GM21576 (cell line): ENCODE data around the gene KRT31.
"Not testable (repeated sequence)": the region's sequence is repeated elsewhere in the genome, so short reads cannot be mapped to it uniquely, and the experiment has no call there.

Experiments
- ATAC-seq: cut with Tn5 transposase; IDR thresholded peaks from one replicate; pipeline ENCODE4 v1.9.1; 2021; ENCODE audit warnings: mild to moderate bottlenecking, moderate library complexity; ENCODE audit not compliant: unreplicated experiment

Gene KRT31

DNA sequence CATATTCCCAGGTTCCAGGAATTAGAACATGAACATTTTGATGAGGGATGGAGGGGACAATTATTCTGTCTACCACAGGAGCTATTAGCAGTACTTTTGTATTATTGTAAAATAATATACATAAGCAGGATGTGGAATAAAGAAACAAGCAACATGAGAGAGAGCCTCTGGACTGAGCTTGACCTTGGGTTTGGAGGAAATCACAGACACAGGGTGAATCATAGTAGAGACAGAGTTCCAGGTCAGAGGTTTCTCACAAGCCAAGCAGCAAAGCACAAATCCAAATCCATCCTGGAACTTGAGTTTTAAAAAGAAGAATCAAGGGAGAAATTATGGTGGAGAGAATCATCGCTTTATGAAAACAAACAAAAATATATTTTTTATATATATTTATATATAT lies 5.1 kb downstream of the KRT31 start:
- ATAC-seq, result no peak

DNA sequence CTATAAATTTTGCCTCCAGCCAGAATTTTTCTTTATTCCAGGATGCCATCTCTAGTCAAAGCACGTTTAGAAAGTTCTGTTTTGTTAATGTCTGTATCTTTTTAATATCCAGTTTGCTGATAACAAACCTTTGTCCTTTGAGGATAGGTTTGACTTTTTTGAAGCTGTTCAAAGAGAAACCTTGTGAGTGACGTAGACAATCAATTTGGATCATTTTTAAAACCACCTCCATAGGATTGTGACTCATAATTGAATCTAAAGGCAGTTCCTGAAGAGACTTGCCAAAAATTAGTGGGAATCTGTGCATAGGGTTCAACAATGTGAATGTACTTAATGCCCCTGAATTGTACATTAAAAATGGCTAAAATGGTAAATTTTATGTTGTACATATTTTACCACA lies 5.9 kb downstream of the KRT31 start:
- ATAC-seq, result no peak

DNA sequence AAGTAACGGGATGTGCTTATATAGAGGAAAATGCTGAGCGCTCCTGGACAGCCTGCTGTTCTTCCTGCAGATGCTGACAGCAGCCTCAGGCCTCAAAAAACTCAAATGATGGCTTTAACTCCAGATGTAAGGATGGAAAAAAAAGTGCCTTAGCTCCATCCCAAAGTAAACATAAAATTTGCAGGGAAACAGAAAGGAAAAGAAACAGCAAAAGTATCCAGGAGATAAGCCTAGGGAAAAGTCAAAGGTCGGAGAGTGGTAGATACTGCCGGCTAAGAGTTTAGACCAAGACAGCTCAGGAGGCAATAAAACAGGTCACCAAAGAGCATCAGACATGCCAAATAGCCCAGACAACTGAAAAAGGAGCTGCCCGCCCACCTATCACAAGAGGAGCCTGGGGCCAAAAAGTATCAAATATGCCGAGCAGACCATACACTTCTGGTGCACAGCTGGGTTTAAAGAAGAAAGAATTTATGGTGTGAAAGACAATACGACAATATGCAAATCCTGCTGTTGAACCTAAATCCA lies 6.9 kb downstream of the KRT31 start:
- ATAC-seq, result no peak

DNA sequence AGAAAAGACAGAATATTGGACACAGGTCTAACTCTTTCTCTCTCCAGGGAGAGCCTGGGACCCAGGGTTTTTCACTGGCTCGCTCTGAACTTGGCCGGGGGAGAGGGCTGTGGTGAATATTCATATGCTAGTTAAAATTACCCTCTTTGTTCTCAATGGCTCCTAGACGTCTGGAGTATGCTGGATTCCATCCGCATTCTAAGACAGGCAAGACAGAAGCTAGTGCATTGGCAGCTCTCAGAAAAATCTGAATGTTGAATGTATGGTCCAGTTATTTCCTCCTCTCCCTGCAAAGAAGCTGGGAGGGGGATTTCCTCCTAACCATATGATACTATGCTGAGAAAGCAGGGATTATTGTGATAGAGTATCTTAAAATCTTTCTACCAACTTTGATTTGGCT lies 9.7 kb downstream of the KRT31 start:
- no peak for ATAC-seq

DNA sequence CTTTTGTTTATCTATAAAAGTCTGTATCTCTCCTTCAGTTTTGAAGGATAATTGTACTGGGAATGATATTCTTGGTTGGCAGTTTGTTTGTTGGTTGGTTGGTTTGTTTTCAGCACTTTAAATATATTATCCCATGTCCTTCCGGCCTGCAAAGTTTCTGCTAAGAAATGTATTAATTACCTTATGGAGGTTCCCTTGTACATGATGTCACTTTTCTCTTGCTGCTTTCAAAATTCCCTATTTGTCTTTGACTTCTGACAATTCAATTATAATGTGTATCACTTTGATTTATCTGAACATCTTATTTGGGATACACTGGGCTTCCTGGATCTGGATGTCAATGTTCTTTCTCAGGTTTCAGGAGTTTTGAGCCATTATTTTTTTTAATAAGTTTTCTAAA lies 11.2 kb downstream of the KRT31 start:
- no peak for ATAC-seq

DNA sequence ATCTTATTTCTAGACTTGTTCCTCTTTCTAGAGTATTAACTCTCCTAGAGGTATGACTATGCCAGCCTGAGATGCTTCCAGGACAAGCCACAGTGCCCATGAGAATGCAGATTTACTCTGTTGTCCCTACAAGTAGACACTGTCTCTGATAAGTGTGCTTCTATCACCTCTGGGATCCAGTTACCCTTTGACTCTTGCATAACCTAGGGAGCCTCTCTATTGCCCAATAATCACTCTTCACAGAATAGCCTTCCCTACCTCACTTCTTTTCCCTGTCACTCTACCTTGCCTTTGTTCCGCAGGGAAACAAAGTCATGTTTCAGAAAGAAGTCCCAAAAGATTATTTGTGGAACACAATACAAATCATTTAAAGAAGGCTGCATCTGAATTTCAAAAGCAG lies 13.7 kb downstream of the KRT31 start:
- ATAC-seq, result no peak

DNA sequence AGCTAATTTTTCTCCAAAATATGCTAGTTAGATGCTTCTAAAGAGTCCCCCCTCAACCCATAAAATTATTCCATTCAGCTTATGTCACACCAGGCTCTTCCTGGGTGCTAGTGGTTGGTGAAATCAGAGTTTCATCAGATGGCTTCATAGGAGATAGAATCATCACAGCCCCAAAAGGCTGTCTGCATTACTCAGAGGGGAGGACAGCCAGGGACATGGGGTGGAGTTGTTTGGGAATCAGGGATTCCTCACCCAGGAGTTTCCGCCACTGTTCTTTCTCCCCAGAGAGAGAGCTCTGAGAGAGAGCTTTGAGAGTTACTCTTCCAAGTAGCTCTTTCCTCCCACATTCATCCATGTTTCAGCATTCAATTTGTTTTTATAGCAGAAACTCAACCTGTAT lies 15.0 kb downstream of the KRT31 start:
- no peak for ATAC-seq

DNA sequence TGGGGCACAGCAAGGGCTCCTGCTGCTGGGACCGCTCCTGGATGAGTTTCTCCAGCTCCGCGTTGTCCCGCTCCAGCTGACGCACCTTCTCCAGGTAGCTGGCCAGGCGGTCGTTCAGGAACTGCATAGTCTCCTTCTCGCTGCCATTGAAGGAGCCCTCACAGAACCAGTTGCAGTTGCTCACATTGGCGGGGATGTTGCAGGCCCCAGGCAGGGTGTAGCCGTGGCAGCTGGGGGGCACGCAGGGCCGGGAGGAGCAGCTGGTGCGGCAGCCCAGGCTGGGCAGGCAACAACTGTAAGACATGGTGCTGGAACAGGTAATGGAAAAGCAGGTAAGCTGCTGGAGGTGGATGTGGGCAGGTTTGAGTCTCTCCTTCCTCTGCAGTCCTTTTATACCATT lies 15.5 kb downstream of the KRT31 start, which contains the start of gene KRT34:
Gene KRT34 (minus strand): TSS at position 364 of the 400 bp plus-strand sequence. CDS start 60 bp downstream, at position 304.
- ATAC-seq, result not testable (repeated sequence)

DNA sequence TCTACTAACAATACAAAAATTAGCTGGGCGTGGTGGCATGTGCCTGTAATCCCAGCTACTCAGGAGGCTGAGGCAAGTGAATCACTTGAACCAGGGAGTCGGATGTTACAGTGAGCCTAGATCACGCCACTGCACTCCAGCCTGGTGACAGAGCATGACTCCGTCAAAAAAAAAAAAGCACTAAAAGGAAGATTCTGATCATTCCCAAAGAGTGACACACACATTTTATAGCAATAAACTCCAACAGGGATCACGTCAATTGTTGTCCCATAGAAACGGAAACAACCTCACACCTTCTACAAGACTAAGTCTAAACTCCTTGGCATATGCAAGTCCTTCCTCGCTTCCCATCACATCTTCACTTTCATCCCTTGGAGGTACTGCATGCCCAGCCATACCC lies 17.3 kb downstream of the KRT31 start:
- not testable (repeated sequence) for ATAC-seq

DNA sequence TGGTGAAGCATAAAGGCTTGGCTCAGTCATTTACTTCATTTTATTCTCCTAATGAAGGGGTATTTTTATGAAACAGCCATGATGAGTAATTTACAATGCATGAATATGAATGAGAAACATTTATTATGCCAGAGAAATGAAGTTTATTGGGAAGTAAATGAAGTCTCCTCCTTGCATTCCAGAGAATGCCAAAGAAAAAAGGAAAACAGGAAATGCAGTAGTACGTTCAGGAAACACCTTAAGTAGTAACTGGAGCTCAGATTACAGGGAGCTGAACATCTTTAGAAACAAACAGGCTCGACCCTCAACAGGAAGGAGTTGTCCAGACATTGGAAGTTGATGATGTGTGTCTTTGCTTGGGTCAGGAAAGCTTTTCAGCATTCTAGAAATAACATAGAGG lies 19.9 kb downstream of the KRT31 start:
- no peak for ATAC-seq

DNA sequence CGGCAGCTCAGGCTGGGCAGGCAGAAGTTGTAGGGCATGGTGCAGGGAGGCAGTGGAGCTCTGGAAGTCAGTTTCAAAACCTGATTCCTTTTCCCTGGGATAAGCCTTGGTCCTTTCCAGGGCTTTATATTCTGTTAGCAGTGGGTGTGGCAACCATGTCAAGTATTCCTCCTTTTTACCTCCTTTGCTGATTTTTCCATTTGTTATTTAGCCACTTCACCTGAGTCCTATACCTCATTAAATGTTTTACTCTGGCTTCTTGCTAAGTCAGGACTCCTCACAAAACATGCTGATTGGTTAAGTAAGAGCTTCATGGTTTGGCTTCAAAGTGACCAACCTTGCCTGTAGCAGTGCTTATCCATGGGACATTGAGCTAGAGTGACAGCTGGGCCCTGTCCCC lies 27.7 kb downstream of the KRT31 start, which contains the start of gene KRT33B:
Gene KRT33B (minus strand): TSS at position 101 of the 400 bp plus-strand sequence. CDS start 63 bp downstream, at position 38.
- no peak for ATAC-seq

DNA sequence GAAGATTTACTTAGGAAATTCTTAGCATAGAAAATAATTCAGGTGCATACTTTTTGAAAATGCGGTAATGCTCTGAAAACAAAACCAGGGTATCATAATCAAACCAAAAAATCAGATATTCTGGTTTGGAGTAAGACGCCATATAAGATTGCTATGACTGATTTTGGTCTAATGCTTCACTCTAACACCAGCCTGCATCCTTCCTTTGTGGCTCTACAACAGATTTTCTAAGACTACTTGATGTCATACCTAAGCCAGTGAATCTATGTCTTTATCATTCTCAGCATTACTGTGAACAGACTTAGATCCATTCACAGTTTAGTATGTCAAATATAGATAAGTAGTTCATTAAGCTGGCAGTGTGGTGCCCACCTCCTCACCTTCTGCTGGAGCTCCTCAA lies 28.4 kb downstream of the KRT31 start:
- no peak for ATAC-seq

DNA sequence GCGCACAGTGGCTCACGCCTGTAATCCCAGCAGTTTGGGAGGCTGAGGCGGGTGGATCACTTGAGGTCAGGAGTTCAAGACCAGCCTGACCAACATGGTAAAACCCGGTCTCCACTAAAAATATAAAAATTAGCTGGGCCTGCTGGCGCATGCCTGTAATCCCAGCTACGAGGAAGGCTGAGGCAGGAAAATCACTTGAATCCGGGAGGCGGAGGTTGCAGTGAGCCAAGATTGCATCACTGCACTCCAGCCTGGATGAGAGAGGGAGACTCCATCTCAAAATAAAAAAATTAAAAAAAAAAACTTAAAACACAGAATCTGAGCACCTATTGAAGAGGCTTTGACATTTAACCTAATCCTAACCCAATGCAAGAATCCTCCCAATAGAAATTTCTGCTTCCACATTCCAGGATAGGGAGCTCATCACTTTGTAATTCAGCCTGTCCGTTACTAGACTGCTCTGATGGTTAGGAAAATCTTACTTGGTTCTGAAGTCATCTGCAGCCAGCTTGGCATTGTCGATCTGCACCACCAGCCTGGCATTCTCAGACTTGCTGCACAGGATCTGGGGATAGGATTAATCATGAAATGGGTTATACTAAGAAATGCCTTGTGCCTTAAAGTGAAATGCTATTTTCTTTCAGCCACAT lies 29.9 kb downstream of the KRT31 start:
- no peak for ATAC-seq

DNA sequence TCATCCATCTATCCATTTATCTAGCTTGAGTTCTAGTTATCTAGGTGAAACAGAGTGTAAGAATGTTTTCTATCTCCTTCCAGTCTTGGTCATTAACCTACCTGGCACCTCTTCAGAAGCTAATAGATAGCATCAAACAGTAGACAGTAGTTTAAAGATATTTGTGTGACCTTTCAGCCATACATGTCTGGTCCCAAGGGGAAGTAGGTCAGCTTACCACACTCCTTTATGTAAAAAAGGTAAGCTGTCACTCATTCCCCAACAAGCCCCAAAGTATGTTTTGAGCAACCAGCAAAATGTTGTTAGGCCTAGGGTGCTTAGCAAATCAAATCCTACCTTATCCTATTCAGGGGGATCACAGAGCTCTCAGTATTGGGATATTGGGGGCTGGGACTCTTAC lies 31.3 kb downstream of the KRT31 start:
- no peak for ATAC-seq

DNA sequence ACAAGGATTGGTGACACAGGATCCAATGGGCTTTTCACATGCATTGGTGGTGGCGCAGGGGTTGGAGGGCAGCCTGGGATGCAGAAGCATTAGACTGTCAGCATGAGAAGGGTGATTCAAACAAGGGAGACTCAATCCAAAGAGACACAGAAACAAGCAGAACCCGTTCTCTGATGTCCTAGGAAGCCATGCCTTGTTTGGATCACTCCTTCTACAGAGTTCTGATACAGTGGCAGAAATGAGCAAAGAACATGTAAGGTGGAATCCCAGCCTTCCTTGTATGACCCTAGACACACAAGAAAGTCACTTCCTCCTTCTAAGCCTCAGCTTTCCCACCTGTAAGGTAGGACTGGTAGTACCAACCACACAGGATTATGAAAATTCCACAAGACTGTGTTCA lies 33.5 kb downstream of the KRT31 start:
- ATAC-seq, result no peak

DNA sequence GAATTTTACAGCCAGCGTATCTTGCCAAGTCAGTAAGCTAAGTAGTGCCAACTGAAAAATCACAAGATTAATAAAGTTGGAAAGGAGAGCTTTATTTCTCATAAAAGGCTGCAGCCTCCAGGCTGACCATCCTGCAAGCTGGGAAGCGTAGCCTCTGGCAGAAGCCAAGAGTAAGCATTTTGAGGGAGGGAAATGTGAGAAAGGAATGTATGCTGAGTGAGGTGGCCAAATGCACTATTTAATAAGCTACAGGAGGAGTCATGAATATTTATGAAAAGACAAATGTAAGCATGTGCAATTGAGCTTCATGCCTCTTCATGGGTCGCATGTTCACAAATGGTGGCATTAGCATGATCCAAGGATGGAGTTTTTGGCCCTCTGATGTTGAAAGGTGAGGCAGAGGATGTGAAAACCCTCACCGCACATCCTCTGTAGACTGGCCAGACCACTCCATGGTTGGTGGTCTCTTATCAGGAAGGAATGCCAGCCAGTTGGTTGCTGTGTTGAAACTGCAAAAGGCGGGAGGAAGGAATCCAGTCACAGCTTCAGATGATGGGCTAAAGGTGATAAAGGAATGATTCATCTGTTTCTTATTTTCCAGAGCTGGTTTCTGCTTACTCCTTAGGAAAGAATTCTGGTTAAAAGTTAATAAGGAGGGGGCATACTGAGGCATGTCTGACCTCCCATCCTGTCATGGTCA lies 37.0 kb downstream of the KRT31 start:
- no peak for ATAC-seq

DNA sequence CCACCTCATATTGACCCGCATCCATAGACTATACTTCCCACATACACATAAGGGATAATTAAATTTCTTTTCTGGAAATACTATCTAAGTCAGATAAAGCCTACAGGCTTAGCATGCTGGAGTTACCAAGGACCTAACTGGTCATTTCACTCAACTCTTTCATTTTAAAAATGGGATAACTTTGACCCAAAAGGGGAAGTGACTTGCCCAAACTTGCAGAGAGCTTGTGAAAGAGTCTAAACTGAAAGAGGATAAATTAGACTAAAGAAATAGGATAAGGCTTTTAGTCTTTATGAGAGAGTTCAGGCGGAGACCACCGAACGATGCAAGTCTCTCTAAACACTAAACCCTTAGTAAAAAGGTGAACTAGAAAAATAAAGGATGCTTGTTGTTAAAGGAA lies 42.9 kb downstream of the KRT31 start:
- ATAC-seq, result no peak

DNA sequence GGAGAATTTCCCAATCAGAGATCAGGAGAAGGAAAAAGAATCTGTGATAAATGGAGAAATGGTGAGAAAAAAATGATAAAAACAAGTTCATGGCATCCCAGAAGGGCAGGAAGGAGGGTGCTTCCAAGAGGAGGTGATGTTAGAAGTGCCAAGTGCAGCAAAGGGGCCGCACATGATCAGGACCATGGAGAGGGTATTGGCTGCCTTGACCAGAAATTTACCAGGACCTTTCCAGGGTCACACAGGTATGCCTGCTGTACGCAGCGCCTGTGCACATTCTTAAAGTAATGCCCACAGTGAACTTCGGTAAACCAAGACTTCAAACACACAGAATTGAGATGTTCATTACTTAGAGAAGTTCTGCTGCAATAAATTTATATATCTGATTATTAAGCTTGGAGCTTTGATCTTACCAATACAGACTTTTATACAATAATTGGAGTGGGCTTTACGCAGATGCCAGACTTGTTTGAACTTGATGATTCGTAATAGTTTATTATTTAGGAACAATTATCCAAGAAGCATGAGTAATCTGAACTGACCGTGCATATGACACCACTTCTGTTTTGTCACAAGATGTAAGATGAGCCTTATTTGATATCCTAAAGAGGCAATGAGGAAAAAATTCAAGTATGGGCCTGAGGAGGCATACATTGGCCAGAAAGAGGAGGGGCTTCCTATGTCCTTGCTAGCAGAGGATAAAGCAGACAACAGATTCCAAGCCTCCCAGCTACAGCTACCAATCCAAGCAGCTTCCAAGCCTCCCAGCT lies 44.6 kb downstream of the KRT31 start:
- ATAC-seq, result no peak

DNA sequence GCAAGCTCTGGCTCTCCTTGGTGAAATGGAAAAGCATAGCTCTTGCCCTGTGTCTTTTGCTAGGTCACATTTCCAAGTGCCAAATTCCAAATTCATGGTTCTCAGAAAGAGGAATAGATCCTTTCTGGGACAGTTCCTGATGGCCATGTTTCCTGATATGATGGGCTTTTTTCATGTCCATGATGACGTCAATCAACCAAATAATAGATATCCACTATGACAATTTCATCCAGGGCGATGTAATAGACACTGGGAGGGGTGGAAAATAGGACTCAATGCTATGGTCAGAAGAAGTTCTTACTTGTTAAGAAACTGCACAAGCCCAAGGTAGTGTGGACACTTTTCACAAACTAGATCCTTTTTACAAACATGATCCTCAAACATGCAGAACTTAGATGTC lies 46.2 kb downstream of the KRT31 start:
- ATAC-seq, result no peak

DNA sequence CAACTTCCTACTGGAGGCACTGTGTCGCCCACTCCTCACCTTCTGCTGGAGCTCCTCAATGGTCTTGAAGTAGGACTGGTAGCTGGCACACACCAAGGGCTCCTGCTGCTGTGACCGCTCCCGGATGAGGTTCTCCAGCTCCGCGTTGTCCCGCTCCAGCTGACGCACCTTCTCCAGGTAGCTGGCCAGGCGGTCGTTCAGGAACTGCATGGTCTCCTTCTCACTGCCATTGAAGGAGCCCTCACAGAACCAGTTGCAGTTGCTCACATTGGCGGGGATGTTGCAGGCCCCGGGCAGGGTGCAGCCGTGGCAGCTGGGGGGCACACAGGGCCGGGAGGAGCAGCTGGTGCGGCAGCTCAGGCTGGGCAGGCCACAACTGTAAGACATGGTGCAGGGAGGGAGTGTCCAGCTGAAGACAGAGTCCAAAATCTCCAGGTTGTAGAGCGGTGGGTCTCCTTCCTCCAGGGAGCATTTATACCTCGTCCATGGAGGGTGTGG lies 47.0 kb downstream of the KRT31 start, which contains the start of gene KRT33A:
Gene KRT33A (minus strand): TSS at position 448 of the 498 bp plus-strand sequence. CDS start 61 bp downstream, at position 387.
- not testable (repeated sequence) for ATAC-seq
